NCI-H1694 treated with DMSO at 0.1 percent for 48 hours (cell line): ENCODE results near the gene FRMD4B.
"Not testable (repeated sequence)": the region's sequence is repeated elsewhere in the genome, so short reads cannot be mapped to it uniquely, and the experiment has no call there.

Source experiments
- DNase-seq: peaks from one replicate; lab custom pipeline; 2025; lab: John Stamatoyannopoulos, UW

FRMD4B gene

GRCh38 chr3:69244039-69244438 lies 141.8 kb downstream of the FRMD4B start:
- no peak for DNase-seq

- DNase-seq: no peak
Measured at GRCh38 chr3:69241769-69242168, 144.1 kb downstream of the FRMD4B start.

- DNase-seq: no peak
Measured at GRCh38 chr3:69240651-69241568, 145.0 kb downstream of the FRMD4B start.

GRCh38 chr3:69239063-69239462 lies 146.8 kb downstream of the FRMD4B start:
- DNase-seq: no peak

GRCh38 chr3:69236812-69237707 lies 148.8 kb downstream of the FRMD4B start:
- no peak for DNase-seq

GRCh38 chr3:69235882-69236281 lies 150.0 kb downstream of the FRMD4B start:
- no peak for DNase-seq

- DNase-seq: not testable (repeated sequence)
Measured at GRCh38 chr3:69235227-69235626, 150.7 kb downstream of the FRMD4B start.

- DNase-seq: no peak
Measured at GRCh38 chr3:69232482-69232881, 153.4 kb downstream of the FRMD4B start.

- DNase-seq: no peak
Measured at GRCh38 chr3:69231929-69232440, 153.9 kb downstream of the FRMD4B start.

- no peak for DNase-seq
Measured at GRCh38 chr3:69226071-69226470, 159.8 kb downstream of the FRMD4B start.

- no peak for DNase-seq
Measured at GRCh38 chr3:69219101-69219708, 166.7 kb downstream of the FRMD4B start.

- no peak for DNase-seq
Measured at GRCh38 chr3:69218079-69218478, 167.8 kb downstream of the FRMD4B start.

- no peak for DNase-seq
Measured at GRCh38 chr3:69216981-69217380, 168.9 kb downstream of the FRMD4B start.

GRCh38 chr3:69214241-69214640 lies 171.6 kb downstream of the FRMD4B start:
- no peak for DNase-seq

GRCh38 chr3:69212411-69213160 lies 173.3 kb downstream of the FRMD4B start:
- no peak for DNase-seq

- no peak for DNase-seq
Measured at GRCh38 chr3:69210068-69210730, 175.7 kb downstream of the FRMD4B start.

GRCh38 chr3:69209413-69209812 lies 176.5 kb downstream of the FRMD4B start:
- no peak for DNase-seq

- DNase-seq: no peak
Measured at GRCh38 chr3:69207031-69207430, 178.9 kb downstream of the FRMD4B start.

GRCh38 chr3:69205385-69205784 lies 180.5 kb downstream of the FRMD4B start:
- no peak for DNase-seq

GRCh38 chr3:69204315-69204957 lies 181.5 kb downstream of the FRMD4B start:
- no peak for DNase-seq
